Measurements from ENCODE around the gene UVSSA. TPM values are rescaled to one million over a fixed set of nuclear protein-coding genes. Genes with fewer than 3 reads are reported as not detected.

UVSSA gene
- total and polyA plus RNA-seq, 2 donors (not counting 1 experiment from before 2014, with no cell fraction given), result 34.6 to 40.5 TPM

GRCh38 chr4:1368421-1369090 lies 21.5 kb downstream of the UVSSA start:
- Histone ChIP-seq H3K9ac (ENCODE audit: low read length) (no peak overlapping the region), H3K79me2 (ENCODE audit: control insufficient read depth, insufficient read depth, low read length) (no peaks in the 10 kb centered on the region), H4K20me1 (ENCODE audit: control insufficient read depth, insufficient read depth, low read length, poor library complexity, severe bottlenecking) (no peaks in the 10 kb centered on the region), H2AFZ (ENCODE audit: insufficient read depth, low read depth, low read length, poor library complexity, severe bottlenecking) (no peak overlapping the region), H3K9me3 (ENCODE audit: control extremely low read depth in 1 of 3, control insufficient read depth in 2 of 3, insufficient read depth in 1 of 3, low read length in 2 of 3) (peaks cover 0 to 4% (median 0%) of the 10 kb centered on the region in 3 donors), H3K36me3 (replicated peaks in 1 of 2; ENCODE audit: control extremely low read depth in 1 of 2, control insufficient read depth in 1 of 2, extremely low read depth in 1 of 2, insufficient read depth in 2 of 2, low read length in 1 of 2) (peaks cover 0 to 14% of the 10 kb centered on the region in 2 experiments), H3K27me3 (replicated peaks in 1 of 4; ENCODE audit: control extremely low read depth in 1 of 4, control insufficient read depth in 3 of 4, insufficient read depth in 4 of 4, low read length in 3 of 4) (no peaks in the 10 kb centered on the region), H3K4me2 (replicated peaks; ENCODE audit: low read depth, low read length, poor library complexity, severe bottlenecking) (no peak overlapping the region), H3K4me3 (ENCODE audit: control extremely low read depth in 1 of 5, extremely low read depth in 1 of 5, insufficient read depth in 1 of 5, low read depth in 2 of 5, low read length in 4 of 5) (no peak overlapping the region), H3K4me1 (ENCODE audit: control insufficient read depth in 2 of 2, insufficient read depth in 2 of 2, low read length in 2 of 2) (no peaks in the 10 kb centered on the region), H3K27ac (ENCODE audit: low read length in 2 of 2) (no peak overlapping the region)
- intact Hi-C loops (cut with micrococcal nuclease), result no loop called here
- TF ChIP-seq EZH2 (IDR thresholded peaks at IDR 0.05; ENCODE audit: borderline replicate concordance, insufficient read depth, low read depth, low read length, poor library complexity, severe bottlenecking), result no peak
- TF ChIP-seq, protein P1, sequence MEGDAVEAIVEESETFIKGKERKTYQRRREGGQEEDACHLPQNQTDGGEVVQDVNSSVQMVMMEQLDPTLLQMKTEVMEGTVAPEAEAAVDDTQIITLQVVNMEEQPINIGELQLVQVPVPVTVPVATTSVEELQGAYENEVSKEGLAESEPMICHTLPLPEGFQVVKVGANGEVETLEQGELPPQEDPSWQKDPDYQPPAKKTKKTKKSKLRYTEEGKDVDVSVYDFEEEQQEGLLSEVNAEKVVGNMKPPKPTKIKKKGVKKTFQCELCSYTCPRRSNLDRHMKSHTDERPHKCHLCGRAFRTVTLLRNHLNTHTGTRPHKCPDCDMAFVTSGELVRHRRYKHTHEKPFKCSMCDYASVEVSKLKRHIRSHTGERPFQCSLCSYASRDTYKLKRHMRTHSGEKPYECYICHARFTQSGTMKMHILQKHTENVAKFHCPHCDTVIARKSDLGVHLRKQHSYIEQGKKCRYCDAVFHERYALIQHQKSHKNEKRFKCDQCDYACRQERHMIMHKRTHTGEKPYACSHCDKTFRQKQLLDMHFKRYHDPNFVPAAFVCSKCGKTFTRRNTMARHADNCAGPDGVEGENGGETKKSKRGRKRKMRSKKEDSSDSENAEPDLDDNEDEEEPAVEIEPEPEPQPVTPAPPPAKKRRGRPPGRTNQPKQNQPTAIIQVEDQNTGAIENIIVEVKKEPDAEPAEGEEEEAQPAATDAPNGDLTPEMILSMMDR (IDR thresholded peaks at IDR 0.05), result no peak
- Mint-ChIP-seq H3K4me1 (no peaks in the 10 kb centered on the region), H3K9me3 (ENCODE audit: insufficient read depth) (no peaks in the 10 kb centered on the region), H3K27ac (no peak overlapping the region), H3K4me3 (no peak overlapping the region), H3K27me3 (no peaks in the 10 kb centered on the region)
- CTCF ChIA-PET, result no interaction called here
- ATAC-seq (ENCODE audit: low read depth) (no peak), DNase-seq (no peak)
- POLR2A ChIA-PET, result no interaction called here
- 94% methylated on average over 20 of the region's 24 CpGs for WGBS (ENCODE audit: insufficient coverage)

- Mint-ChIP-seq H3K27ac (no peak overlapping the region), H3K4me1 (no peaks in the 10 kb centered on the region), H3K4me3 (no peak overlapping the region), H3K9me3 (ENCODE audit: insufficient read depth) (no peaks in the 10 kb centered on the region), H3K27me3 (no peaks in the 10 kb centered on the region)
- ATAC-seq (ENCODE audit: low read depth) (no peak), DNase-seq (no peak)
- H2AFZ ChIP-seq (ENCODE audit: insufficient read depth, low read depth, low read length, poor library complexity, severe bottlenecking), result no peak overlapping the region
- no peak overlapping the region for H3K9ac ChIP-seq (ENCODE audit: low read length)
- no peaks in the 10 kb centered on the region for H4K20me1 ChIP-seq (ENCODE audit: control insufficient read depth, insufficient read depth, low read length, poor library complexity, severe bottlenecking)
- H3K79me2 ChIP-seq (ENCODE audit: control insufficient read depth, insufficient read depth, low read length), result no peaks in the 10 kb centered on the region
- ChIA-PET CTCF (no interaction called here), POLR2A (no interaction called here)
- no peaks in the 10 kb centered on the region for H3K27me3 ChIP-seq (replicated peaks in 1 of 4; ENCODE audit: control extremely low read depth in 1 of 4, control insufficient read depth in 3 of 4, insufficient read depth in 4 of 4, low read length in 3 of 4)
- H3K36me3 ChIP-seq (replicated peaks in 1 of 2; ENCODE audit: control extremely low read depth in 1 of 2, control insufficient read depth in 1 of 2, extremely low read depth in 1 of 2, insufficient read depth in 2 of 2, low read length in 1 of 2), result peaks cover 0 to 15% of the 10 kb centered on the region in 2 experiments
- H3K4me1 ChIP-seq (ENCODE audit: control insufficient read depth in 2 of 2, insufficient read depth in 2 of 2, low read length in 2 of 2), result no peaks in the 10 kb centered on the region
- intact Hi-C loops (cut with micrococcal nuclease), result no loop called here
- H3K4me3 ChIP-seq (ENCODE audit: control extremely low read depth in 1 of 5, extremely low read depth in 1 of 5, insufficient read depth in 1 of 5, low read depth in 2 of 5, low read length in 4 of 5), result no peak overlapping the region
- TF ChIP-seq, protein P1 (IDR thresholded peaks at IDR 0.05), result no peak
- no peak for TF ChIP-seq EZH2 (IDR thresholded peaks at IDR 0.05; ENCODE audit: borderline replicate concordance, insufficient read depth, low read depth, low read length, poor library complexity, severe bottlenecking)
- no peak overlapping the region for H3K4me2 ChIP-seq (replicated peaks; ENCODE audit: low read depth, low read length, poor library complexity, severe bottlenecking)
- no peak overlapping the region for H3K27ac ChIP-seq (ENCODE audit: low read length in 2 of 2)
- peaks cover 0 to 4% (median 0%) of the 10 kb centered on the region in 3 donors for H3K9me3 ChIP-seq (ENCODE audit: control extremely low read depth in 1 of 3, control insufficient read depth in 2 of 3, insufficient read depth in 1 of 3, low read length in 2 of 3)
- 95% methylated on average over 18 of the region's 18 CpGs for WGBS (ENCODE audit: insufficient coverage)
These were observed 22.1 kb downstream of the UVSSA start for GRCh38 chr4:1369091-1369450.

Measured in B cell (primary cell).